Endothelial cell of coronary artery (primary cell): ENCODE measurements around the gene RIOK1. TPM values are rescaled to one million over a fixed set of nuclear protein-coding genes. Genes with fewer than 3 reads are reported as not detected.

ENCODE experiments used
- total RNA-seq: library from RNA; depleted of rRNA; stranded (reverse); fragments of >200 nt; gene quantifications from 2 replicates; pipeline ENCODE4 v1.2.3, GENCODE V29; 2014

The RIOK1 gene
- 28.4 and 32.0 TPM in 2 replicates for total RNA-seq

GRCh38 chr6:7389451-7390225, at the start of gene RIOK1, which contains the start of gene CAGE1:
Gene RIOK1 (plus strand): TSS chr6:7389808. CDS start chr6:7390003, 195 bp downstream.
Gene CAGE1 (minus strand): TSS chr6:7389742. CDS start chr6:7387173, 2,569 bp downstream.

Other genes starting within 250 kb of the RIOK1 start
- 76.2 and 76.3 TPM in 2 replicates for gene SSR1, start 76.6 kb upstream of the RIOK1 start, total RNA-seq
- gene CAGE1, start 66 bp upstream of the RIOK1 start, total RNA-seq = 0.09 and 0.19 TPM in 2 replicates
- gene DSP, start 151.9 kb downstream of the RIOK1 start, total RNA-seq = under 0.01 and 10.5 TPM in 2 replicates
- 11.6 and 14.2 TPM in 2 replicates for gene SNRNP48, start 200.4 kb downstream of the RIOK1 start, total RNA-seq